GM18519 (cell line): ENCODE data around the gene NANOS1.

Experiments
- ATAC-seq: cut with Tn5 transposase; IDR thresholded peaks from one replicate; pipeline ENCODE4 v1.9.1; 2021; ENCODE audit warnings: mild to moderate bottlenecking, moderate library complexity; ENCODE audit not compliant: unreplicated experiment, low FRiP score

NANOS1 gene

DNA sequence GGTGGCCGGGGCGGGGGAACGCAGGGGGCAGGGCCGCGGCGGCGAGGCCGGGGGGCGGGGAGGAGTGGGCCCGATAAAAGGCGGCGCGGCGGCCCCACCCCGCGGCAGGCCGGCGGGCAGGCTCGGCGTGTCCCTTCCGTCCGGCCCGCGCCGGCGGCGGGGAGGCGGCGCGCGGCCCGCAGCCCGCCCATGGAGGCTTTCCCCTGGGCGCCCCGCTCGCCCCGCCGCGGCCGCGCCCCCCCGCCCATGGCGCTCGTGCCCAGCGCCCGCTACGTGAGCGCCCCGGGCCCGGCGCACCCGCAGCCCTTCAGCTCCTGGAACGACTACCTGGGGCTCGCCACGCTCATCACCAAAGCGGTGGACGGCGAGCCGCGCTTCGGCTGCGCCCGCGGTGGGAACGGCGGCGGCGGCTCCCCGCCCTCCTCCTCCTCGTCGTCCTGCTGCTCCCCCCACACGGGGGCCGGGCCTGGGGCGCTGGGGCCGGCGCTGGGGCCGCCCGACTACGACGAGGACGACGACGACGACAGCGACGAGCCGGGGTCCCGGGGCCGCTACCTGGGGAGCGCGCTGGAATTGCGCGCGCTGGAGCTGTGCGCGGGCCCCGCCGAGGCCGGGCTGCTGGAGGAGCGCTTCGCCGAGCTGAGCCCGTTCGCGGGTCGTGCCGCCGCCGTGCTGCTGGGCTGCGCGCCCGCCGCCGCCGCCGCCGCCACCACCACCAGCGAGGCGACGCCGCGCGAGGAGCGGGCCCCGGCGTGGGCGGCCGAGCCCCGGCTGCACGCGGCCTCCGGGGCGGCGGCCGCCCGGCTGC lies at the start of gene NANOS1:
Gene NANOS1, plus strand, starts transcription at position 102 of the 808 bp plus-strand sequence. Its CDS starts 88 bp downstream, at position 190.
- ATAC-seq, result peak; percentile 6

GRCh38 chr10:118980135-118980865 lies 49.2 kb upstream of the NANOS1 start:
- ATAC-seq, result no peak

GRCh38 chr10:118980870-118981269 lies 48.6 kb upstream of the NANOS1 start:
- ATAC-seq, result no peak

- no peak for ATAC-seq
Measured at GRCh38 chr10:118981946-118982345, 47.6 kb upstream of the NANOS1 start.

DNA sequence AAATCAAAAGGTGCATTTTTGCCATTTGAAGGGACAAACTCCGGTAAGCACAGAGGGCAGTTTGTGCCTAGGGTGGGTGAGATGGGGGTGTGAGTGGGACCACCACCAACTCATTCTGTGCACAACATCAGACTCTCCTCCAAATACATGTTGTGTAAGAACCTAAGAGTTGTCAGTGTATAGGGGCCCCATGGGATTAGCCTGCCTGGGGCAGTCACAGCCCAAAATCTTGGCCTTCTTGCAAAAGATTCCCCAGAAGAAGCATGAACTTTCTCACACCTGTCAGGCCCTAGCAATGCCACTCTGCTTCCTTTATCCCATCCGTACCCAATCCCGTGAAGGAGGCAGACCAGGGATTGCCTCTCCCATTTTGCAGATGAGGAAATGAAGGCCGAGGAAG lies 47.1 kb upstream of the NANOS1 start:
- ATAC-seq, result no peak

DNA sequence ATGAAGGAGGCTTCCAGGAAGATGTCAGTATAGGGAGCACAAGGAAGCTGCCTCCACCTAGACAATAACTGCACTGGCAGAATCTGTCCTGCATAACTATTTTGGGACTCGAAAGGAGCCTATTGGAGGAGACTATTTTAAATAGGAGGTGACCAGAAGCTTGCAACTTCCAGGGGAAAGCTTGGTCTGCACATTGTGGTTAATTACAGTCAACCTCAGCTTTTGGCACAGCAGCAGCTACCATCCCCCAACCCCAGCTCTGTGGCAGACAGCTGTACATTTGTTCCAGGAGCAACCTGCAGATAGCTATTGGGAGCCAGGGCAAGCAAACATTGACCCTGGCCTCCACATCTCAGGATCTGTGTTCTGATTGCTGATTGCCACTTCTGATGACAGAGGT lies 46.3 kb upstream of the NANOS1 start:
- no peak for ATAC-seq

GRCh38 chr10:118985576-118985975 lies 43.9 kb upstream of the NANOS1 start:
- no peak for ATAC-seq

DNA sequence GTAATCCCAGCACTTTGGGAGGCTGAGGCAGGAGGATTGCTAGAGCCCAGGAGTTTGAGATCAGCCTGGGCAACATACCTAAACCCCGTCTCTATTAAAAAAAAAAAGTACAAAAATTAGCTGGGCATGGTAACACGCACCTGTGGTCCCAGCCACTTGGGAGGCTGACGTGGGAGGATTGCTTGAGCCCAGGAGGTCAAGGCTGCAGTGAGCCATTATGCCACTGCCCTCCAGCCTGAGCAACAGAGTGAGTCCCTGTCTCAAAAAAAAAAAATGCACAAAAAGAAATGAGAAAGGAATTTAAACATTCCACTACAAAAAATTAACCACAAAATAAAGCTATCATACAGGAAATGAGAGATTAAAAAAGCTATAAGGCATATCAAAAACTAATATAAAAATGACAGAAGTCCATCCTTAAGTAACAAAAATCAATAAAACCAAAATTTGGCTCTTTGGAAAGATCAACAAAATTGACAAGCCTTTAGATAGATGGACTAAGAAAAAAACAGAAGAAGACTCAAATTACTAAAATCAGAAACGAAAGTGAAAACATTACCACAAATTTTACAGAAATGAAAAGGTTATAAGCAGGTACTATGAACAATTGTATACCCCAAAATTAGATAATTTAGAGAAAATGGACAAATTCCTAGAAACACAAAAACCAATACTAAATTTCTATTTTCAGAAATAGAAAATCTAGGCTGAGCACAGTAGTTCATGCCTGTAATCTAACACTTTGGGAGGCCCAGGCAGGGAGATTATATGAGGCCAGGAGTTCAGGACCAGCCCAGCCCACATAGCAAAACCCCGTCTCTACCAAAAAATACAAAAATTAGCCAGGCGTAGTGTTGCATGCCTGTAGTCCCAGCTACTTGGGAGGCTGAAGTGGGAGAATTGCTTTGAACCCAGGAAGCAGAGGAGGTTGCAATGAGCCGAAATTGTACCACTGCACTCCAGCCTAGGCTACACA lies 42.4 kb upstream of the NANOS1 start:
- peak; percentile 64 for ATAC-seq

GRCh38 chr10:118990326-118990725 lies 39.2 kb upstream of the NANOS1 start:
- ATAC-seq, result no peak

- no peak for ATAC-seq
Measured at GRCh38 chr10:118992496-118992895, 37.0 kb upstream of the NANOS1 start.

- no peak for ATAC-seq
Measured at GRCh38 chr10:118993214-118993613, 36.3 kb upstream of the NANOS1 start.

- no peak for ATAC-seq
Measured at GRCh38 chr10:118994321-118994720, 35.2 kb upstream of the NANOS1 start.

DNA sequence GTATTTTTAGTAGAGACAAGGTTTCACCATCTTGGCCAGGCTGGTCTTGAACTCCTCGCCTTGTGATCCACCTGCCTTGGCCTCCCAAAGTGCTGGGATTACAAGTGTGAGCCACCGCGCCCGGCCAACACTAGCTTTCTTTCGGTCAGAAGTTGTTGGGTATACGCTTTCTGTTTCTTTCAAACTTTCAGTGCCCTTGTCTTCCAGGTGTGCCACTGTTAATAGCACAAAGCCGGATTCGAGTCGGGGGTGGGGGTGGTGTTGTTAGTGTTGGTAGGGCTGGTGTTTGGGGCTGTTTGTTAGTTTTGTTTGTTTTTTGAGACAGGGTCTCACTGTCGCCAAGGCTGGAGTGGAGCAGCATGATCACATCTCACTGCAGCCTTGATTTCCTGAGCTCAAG lies 33.8 kb upstream of the NANOS1 start:
- ATAC-seq, result no peak

GRCh38 chr10:118997379-118997778 lies 32.1 kb upstream of the NANOS1 start:
- no peak for ATAC-seq

GRCh38 chr10:118998183-118998582 lies 31.3 kb upstream of the NANOS1 start:
- ATAC-seq, result no peak

DNA sequence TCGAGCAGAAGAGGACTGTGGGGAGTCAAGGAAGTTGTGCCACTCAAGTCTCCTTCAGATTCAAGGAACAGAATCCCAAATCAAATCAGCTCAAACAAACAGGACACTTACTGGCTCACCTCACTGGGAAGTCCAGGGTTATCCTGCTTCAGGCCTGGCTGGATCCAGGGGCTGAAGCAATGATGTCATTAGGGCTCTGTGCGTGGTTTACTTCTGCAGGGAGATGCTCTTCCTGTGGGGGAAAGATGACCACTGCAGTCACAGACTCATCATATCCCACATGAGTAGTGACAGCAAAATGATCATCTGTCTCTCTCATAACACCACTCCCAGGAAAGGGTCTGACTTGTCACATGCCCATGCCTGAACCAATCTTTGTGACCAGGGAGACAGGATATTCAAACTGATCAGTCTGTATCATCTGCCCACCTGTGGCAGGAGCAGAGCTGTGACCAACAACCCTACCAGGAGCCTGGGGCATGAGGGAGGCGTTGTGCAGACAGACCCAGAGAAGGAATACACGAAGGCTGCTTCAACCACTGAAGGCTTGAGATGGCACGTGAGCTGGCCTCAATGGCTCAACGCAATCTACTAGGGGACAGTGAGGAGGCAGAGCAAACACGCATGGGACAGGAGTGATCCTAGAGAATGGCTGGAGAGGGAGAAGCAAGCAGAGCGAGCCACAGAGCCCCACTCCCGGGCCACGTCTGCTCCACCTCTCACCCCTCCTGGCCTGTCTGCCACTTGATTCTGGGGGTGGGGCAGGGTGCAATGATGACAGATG lies 27.6 kb upstream of the NANOS1 start:
- no peak for ATAC-seq

DNA sequence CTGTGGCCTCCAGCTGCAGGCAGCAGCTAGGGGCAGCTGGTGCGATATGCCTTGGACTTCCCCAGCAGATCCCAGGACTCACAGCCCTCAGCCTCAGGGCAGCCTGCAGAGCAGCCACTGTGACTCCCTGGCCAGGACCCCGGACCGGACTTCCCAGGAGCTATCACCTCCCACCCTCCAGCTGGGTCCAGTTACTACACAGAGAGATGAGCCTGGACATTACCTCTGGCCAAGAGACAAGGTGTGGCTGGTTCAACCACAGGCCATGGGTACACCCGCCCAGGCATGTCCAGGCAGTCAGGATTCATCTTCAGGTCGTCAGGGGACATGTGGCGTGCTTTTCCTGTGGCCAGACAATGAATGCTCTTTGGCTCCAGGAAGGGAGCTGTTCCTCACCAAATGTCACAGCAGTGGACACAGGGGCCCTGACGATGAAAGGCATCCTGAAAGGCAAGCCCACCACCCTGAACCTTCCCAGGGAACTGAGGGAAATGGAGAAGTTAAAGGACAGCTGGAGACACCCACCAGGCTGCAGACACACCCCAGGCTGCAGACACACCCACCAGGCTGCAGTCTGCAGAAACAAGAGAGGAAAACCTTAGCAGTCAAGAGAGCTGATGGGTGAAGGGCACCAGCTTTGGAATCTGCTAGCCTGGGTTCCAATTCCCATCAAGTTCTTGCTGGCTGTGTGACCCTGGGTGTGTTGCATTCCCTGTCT lies 25.8 kb upstream of the NANOS1 start:
- ATAC-seq, result no peak

DNA sequence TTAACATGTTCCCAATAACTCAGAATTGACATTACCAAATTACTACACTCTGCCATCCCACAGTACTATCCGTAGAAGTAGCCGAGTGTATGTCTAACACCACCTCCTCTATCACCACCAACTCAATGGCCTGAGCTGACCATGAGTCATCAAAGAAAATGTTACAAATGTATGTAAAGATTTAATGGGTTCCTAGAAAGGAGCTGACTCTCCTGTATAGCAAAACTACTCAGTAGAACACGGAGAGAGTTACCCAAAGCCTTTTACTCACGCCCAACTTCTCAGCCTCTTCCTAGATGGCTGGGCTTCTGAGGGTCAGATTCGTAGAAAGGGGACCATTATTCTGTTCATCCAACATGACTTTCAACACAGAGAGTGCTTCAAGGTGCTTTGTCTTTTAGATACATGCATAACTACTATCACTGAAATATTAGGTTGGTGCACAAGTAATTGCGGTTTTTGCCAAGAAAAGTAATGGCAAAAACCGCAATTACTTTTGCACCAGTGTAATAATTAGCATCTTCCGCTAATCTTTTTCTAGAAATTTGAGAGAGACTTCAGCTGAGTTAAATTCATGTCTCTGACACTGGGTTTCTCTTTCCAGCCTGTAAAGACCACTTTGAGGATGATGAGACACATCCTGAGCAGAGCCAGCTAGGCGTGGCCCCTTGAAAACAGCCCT lies 24.0 kb upstream of the NANOS1 start:
- ATAC-seq, result no peak
